Endothelial cell (in vitro differentiated cells): ENCODE measurements around the gene SAT1. TPM values are rescaled to one million over a fixed set of nuclear protein-coding genes. Genes with fewer than 3 reads are reported as not detected.
A peak's percentile ranks its signal among the peaks of the same experiment; 100 is the strongest.

Experiments used
- DNase-seq: peaks from one replicate; pipeline ENCODE4 v3.0.0; 2021; ENCODE audit warnings: low spot score
- H3K27ac Mint-ChIP-seq: one replicate; pipeline ENCODE4 v1.8.0; 2021; ENCODE audit warnings: mixed read lengths, inconsistent platforms; ENCODE audit not compliant: unreplicated experiment
- H3K27me3 Mint-ChIP-seq: one replicate; pipeline ENCODE4 v1.8.0; 2021; ENCODE audit warnings: mild to moderate bottlenecking, moderate library complexity, mixed read lengths, inconsistent platforms; ENCODE audit not compliant: unreplicated experiment
- H3K36me3 Mint-ChIP-seq: one replicate; pipeline ENCODE4 v1.8.0; 2021; ENCODE audit warnings: mild to moderate bottlenecking, low read depth, mixed read lengths, inconsistent platforms; ENCODE audit not compliant: unreplicated experiment
- H3K4me1 Mint-ChIP-seq: one replicate; pipeline ENCODE4 v1.8.0; 2021; ENCODE audit warnings: mild to moderate bottlenecking, mixed read lengths, inconsistent platforms; ENCODE audit not compliant: unreplicated experiment
- H3K4me3 Mint-ChIP-seq: one replicate; pipeline ENCODE4 v1.8.0; 2021; ENCODE audit warnings: mild to moderate bottlenecking, mixed read lengths, inconsistent platforms; ENCODE audit not compliant: unreplicated experiment
- H3K9me3 Mint-ChIP-seq: one replicate; pipeline ENCODE4 v1.8.0; 2021; ENCODE audit warnings: mixed read lengths, inconsistent platforms; ENCODE audit not compliant: unreplicated experiment
- CTCF ChIP-seq: fragments of 200-600 bp; sonication (generic); IDR thresholded peaks from one replicate; pipeline ENCODE4 v1.5.0; 2021; ENCODE audit warnings: antibody characterized with exemption; ENCODE audit not compliant: unreplicated experiment
- total RNA-seq: library from RNA; stranded (reverse); fragmentation: NEBNext Ultra II Directional; extraction: Animal tissue kit (Norgen Biotek cat#: 25700); gene quantifications from one replicate; pipeline ENCODE4 v1.2.1, GENCODE V29; 2021; ENCODE audit not compliant: unreplicated experiment

The SAT1 gene
- total RNA-seq, 1 donor from 2014 or later = 479 TPM

- Mint-ChIP-seq H3K27me3 (no peaks in the 10 kb centered on the region), H3K27ac (no peak overlapping the region), H3K9me3 (no peaks in the 10 kb centered on the region), H3K36me3 (no peaks in the 10 kb centered on the region), H3K4me3 (no peak overlapping the region), H3K4me1 (no peaks in the 10 kb centered on the region)
- DNase-seq = no peak
- no peak for TF ChIP-seq CTCF
Observed at GRCh38 chrX:23773601-23774175, 9.3 kb upstream of the SAT1 start.

GRCh38 chrX:23776363-23776762 lies 6.6 kb upstream of the SAT1 start:
- Mint-ChIP-seq H3K27me3 (no peaks in the 10 kb centered on the region), H3K4me3 (no peak overlapping the region), H3K4me1 (no peaks in the 10 kb centered on the region), H3K36me3 (no peaks in the 10 kb centered on the region), H3K9me3 (no peaks in the 10 kb centered on the region), H3K27ac (no peak overlapping the region)
- no peak for DNase-seq
- TF ChIP-seq CTCF = no peak

- peaks cover 4% of the 10 kb centered on the region for H3K36me3 Mint-ChIP-seq
- peaks cover 5% of the 10 kb centered on the region for H3K4me1 Mint-ChIP-seq
- H3K27me3 Mint-ChIP-seq = no peaks in the 10 kb centered on the region
- no peak for DNase-seq
- no peaks in the 10 kb centered on the region for H3K9me3 Mint-ChIP-seq
- TF ChIP-seq CTCF = no peak
- H3K4me3 Mint-ChIP-seq = no peak overlapping the region
- H3K27ac Mint-ChIP-seq = no peak overlapping the region
Observed at GRCh38 chrX:23779025-23779424, 3.9 kb upstream of the SAT1 start.

- Mint-ChIP-seq H3K36me3 (peaks cover 24% of the 10 kb centered on the region), H3K4me3 (no peak overlapping the region), H3K27me3 (no peaks in the 10 kb centered on the region), H3K9me3 (no peaks in the 10 kb centered on the region), H3K27ac (no peak overlapping the region), H3K4me1 (peaks cover 20% of the 10 kb centered on the region)
- no peak for DNase-seq
- TF ChIP-seq CTCF = no peak
Observed at GRCh38 chrX:23782455-23782854, 518 bp upstream of the SAT1 start.

GRCh38 chrX:23783589-23784469 lies 856 bp downstream of the SAT1 start:
- H3K27me3 Mint-ChIP-seq = no peaks in the 10 kb centered on the region
- peaks cover 20% of the 10 kb centered on the region for H3K4me1 Mint-ChIP-seq
- H3K4me3 Mint-ChIP-seq = peak overlapping the region; percentile 97
- no peak overlapping the region for H3K27ac Mint-ChIP-seq
- TF ChIP-seq CTCF = no peak
- DNase-seq = no peak
- no peaks in the 10 kb centered on the region for H3K9me3 Mint-ChIP-seq
- peaks cover 24% of the 10 kb centered on the region for H3K36me3 Mint-ChIP-seq
